Keratinocyte (primary cell): ENCODE results near the gene BTBD1. TPM values are rescaled to one million over a fixed set of nuclear protein-coding genes. Genes with fewer than 3 reads are reported as not detected.
"Not testable (repeated sequence)": the region's sequence is repeated elsewhere in the genome, so short reads cannot be mapped to it uniquely, and the experiment has no call there.

ENCODE experiments used
- DNase-seq: peaks from one replicate; pipeline ENCODE4 v3.0.0-alpha.2; 2011; ENCODE audit warnings: low read depth, missing footprints, low spot score
- FAIRE-seq: peaks from 2 replicates; lab custom pipeline; 2011; peaks lifted over from hg19 to GRCh38; lab: Jason Lieb, UNC
- H2AFZ ChIP-seq: 2 replicates; pipeline ENCODE4 v1.6.0; 2012; ENCODE audit warnings: low read length, control low read depth, inconsistent platforms; ENCODE audit not compliant: control insufficient read depth
- H3K27ac ChIP-seq: 2 replicates; pipeline ENCODE4 v1.5.1; 2011; ENCODE audit warnings: low read length; ENCODE audit not compliant: control insufficient read depth, insufficient read depth
- H3K27me3 ChIP-seq: 3 replicates; pipeline ENCODE4 v1.6.0; 2011; ENCODE audit warnings: low read length; ENCODE audit not compliant: control insufficient read depth, insufficient read depth; ENCODE audit errors: extremely low read depth
- H3K36me3 ChIP-seq, 2 experiments: 2 replicates in 1 of 2; 3 replicates in 1 of 2; pipeline ENCODE4 v1.5.1; 2011; ENCODE audit warnings: low read length in 2 of 2, mild to moderate bottlenecking in 1 of 2; ENCODE audit not compliant: control insufficient read depth in 2 of 2, insufficient read depth in 2 of 2; ENCODE audit errors: extremely low read depth in 1 of 2
- H3K4me1 ChIP-seq: 3 replicates; pipeline ENCODE4 v1.5.1; 2011; ENCODE audit warnings: low read length; ENCODE audit not compliant: control insufficient read depth, insufficient read depth; ENCODE audit errors: extremely low read depth
- H3K4me2 ChIP-seq: 3 replicates; pipeline ENCODE4 v1.6.0; 2011; ENCODE audit warnings: low read depth, low read length; ENCODE audit not compliant: control insufficient read depth, insufficient read depth; ENCODE audit errors: extremely low read depth
- H3K4me3 ChIP-seq, 3 experiments: fragments of 200-600 bp in 1 of 3; sonication (generic) in 1 of 3; 2 replicates in 2 of 3; 3 replicates in 1 of 3; pipeline ENCODE4 v1.5.1; 2011 to 2016; ENCODE audit warnings: low read length in 3 of 3, mild to moderate bottlenecking in 3 of 3, control low read depth in 2 of 3, inconsistent platforms in 1 of 3, low read depth in 1 of 3, mixed read lengths in 1 of 3, mixed run types in 1 of 3, moderate library complexity in 1 of 3; ENCODE audit not compliant: control insufficient read depth in 2 of 3, insufficient read depth in 2 of 3; ENCODE audit errors: extremely low read depth in 1 of 3
- H3K79me2 ChIP-seq: 2 replicates; pipeline ENCODE4 v1.6.0; 2012; ENCODE audit warnings: low read length; ENCODE audit not compliant: control insufficient read depth, insufficient read depth
- H3K9ac ChIP-seq: 3 replicates; pipeline ENCODE4 v1.6.0; 2011; ENCODE audit warnings: low read length; ENCODE audit not compliant: control insufficient read depth, insufficient read depth; ENCODE audit errors: extremely low read depth
- H3K9me1 ChIP-seq: 3 replicates; pipeline ENCODE4 v1.6.0; 2011; ENCODE audit warnings: low read length; ENCODE audit not compliant: control insufficient read depth, insufficient read depth; ENCODE audit errors: extremely low read depth
- H3K9me3 ChIP-seq: 2 replicates; pipeline ENCODE4 v1.5.1; 2012; ENCODE audit warnings: low read depth, low read length; ENCODE audit not compliant: control insufficient read depth
- H4K20me1 ChIP-seq: 3 replicates; pipeline ENCODE4 v1.6.0; 2011; ENCODE audit warnings: low read length; ENCODE audit not compliant: control insufficient read depth, insufficient read depth; ENCODE audit errors: extremely low read depth
- CTCF ChIP-seq, 3 experiments: IDR thresholded peaks in 1 of 3; conservative IDR thresholded peaks in 1 of 3; optimal IDR thresholded peaks in 1 of 3; 2 replicates in 2 of 3; 3 replicates in 1 of 3; pipeline versions ENCODE3 to v1.5.1; 2011; ENCODE audit warnings: low read length in 3 of 3, mild to moderate bottlenecking in 3 of 3, moderate library complexity in 2 of 3, control low read depth in 1 of 3, inconsistent platforms in 1 of 3; ENCODE audit not compliant: insufficient read depth in 2 of 3; ENCODE audit errors: extremely low read depth in 1 of 3
- EZH2 ChIP-seq: IDR thresholded peaks from one replicate; pipeline ENCODE4 v1.6.1; 2012; ENCODE audit warnings: inconsistent platforms, mild to moderate bottlenecking, low read length, moderate library complexity
- dilution Hi-C: fragments of 300-500 bp; cut with MboI; formaldehyde crosslinking; loops from one replicate; pipeline ENCODE4 v1.7.0; 2020; ENCODE audit warnings: low sequenced_read_pairs; ENCODE audit not compliant: extremely low pct_ligation_motif_present
- polyA plus RNA-seq, 5 experiments: library from polyadenylated mRNA; depleted of rRNA in 3 of 5; stranded (reverse) in 3 of 5; stranded (forward) in 1 of 5; unstranded in 1 of 5; fragments of >200 nt; gene quantifications; 1 replicate in 1 of 5; 2 replicates in 3 of 5; 3 replicates in 1 of 5; pipeline versions ENCODE4 v1.2.1 to v1.2.3, GENCODE V29; 2011 to 2012; ENCODE audit warnings: missing spikeins in 2 of 5, low read depth in 1 of 5, low replicate concordance in 1 of 5

The BTBD1 gene
- polyA plus RNA-seq, 1 donor (not counting 4 experiments of a cell fraction or from before 2014, with no cell fraction given), result 70.5 TPM

GRCh38 chr15:83092309-83092976 lies 25.4 kb upstream of the BTBD1 start:
- no peaks in the 10 kb centered on the region for H3K27me3 ChIP-seq
- DNase-seq, result no peak
- H3K79me2 ChIP-seq, result no peaks in the 10 kb centered on the region
- H3K4me2 ChIP-seq, result peak overlapping the region; percentile 27
- H3K9me1 ChIP-seq, result no peaks in the 10 kb centered on the region
- no peak overlapping the region for H3K27ac ChIP-seq
- dilution Hi-C loops, result no loop called here
- TF ChIP-seq CTCF (optimal IDR thresholded peaks at IDR 0.05 in 1 of 3, IDR thresholded peaks at IDR 0.05 in 1 of 3, conservative IDR thresholded peaks at IDR 0.05 in 1 of 3; ENCODE audit: extremely low read depth in 1 of 3, insufficient read depth in 2 of 3, low read length in 3 of 3) (no peak), EZH2 (no peak)
- peaks cover 7% of the 10 kb centered on the region for H3K4me1 ChIP-seq
- H3K4me3 ChIP-seq, result no peak overlapping the region
- H4K20me1 ChIP-seq, result no peaks in the 10 kb centered on the region
- H3K9ac ChIP-seq, result no peak overlapping the region
- no peaks in the 10 kb centered on the region for H3K9me3 ChIP-seq
- no peak for FAIRE-seq
- H2AFZ ChIP-seq, result peak overlapping the region; percentile 40
- H3K36me3 ChIP-seq, result no peaks in the 10 kb centered on the region

- H3K4me3 ChIP-seq, H2AFZ ChIP-seq, FAIRE-seq, H4K20me1 ChIP-seq, H3K27me3 ChIP-seq, H3K36me3 ChIP-seq, H3K27ac ChIP-seq, H3K4me2 ChIP-seq, dilution Hi-C loops, H3K4me1 ChIP-seq, DNase-seq, H3K79me2 ChIP-seq, H3K9me1 ChIP-seq, H3K9ac ChIP-seq, H3K9me3 ChIP-seq: not testable (repeated sequence)
Measured at GRCh38 chr15:83091965-83092308, 24.9 kb upstream of the BTBD1 start.

GRCh38 chr15:83090465-83090864 lies 23.4 kb upstream of the BTBD1 start:
- Histone ChIP-seq H3K4me3 (no peak overlapping the region), H3K9ac (no peak overlapping the region), H4K20me1 (no peaks in the 10 kb centered on the region), H3K79me2 (no peaks in the 10 kb centered on the region), H2AFZ (no peak overlapping the region), H3K9me3 (no peaks in the 10 kb centered on the region), H3K27me3 (no peaks in the 10 kb centered on the region), H3K9me1 (no peaks in the 10 kb centered on the region), H3K27ac (no peak overlapping the region), H3K4me2 (no peak overlapping the region), H3K36me3 (no peaks in the 10 kb centered on the region), H3K4me1 (peaks cover 7% of the 10 kb centered on the region)
- dilution Hi-C loops, result no loop called here
- FAIRE-seq (no peak), DNase-seq (no peak)
- TF ChIP-seq CTCF (optimal IDR thresholded peaks at IDR 0.05 in 1 of 3, IDR thresholded peaks at IDR 0.05 in 1 of 3, conservative IDR thresholded peaks at IDR 0.05 in 1 of 3; ENCODE audit: extremely low read depth in 1 of 3, insufficient read depth in 2 of 3, low read length in 3 of 3), result no peak
